Ecto neural progenitor cell (in vitro differentiated cells): Measurements from ENCODE around the gene WNT9B.
"Not testable (repeated sequence)": the region's sequence is repeated elsewhere in the genome, so short reads cannot be mapped to it uniquely, and the experiment has no call there.

ENCODE experiments used
- DNase-seq: peaks from one replicate; pipeline ENCODE4 v3.0.0-alpha.2; 2018; ENCODE audit warnings: low spot score

The WNT9B gene

GRCh38 chr17:46822388-46822921 lies 28.9 kb upstream of the WNT9B start:
- DNase-seq = no peak

- DNase-seq = no peak
These were observed 27.7 kb upstream of the WNT9B start for GRCh38 chr17:46823657-46824056.

GRCh38 chr17:46826116-46826515 lies 25.3 kb upstream of the WNT9B start:
- DNase-seq = no peak

GRCh38 chr17:46827274-46827673 lies 24.1 kb upstream of the WNT9B start:
- no peak for DNase-seq

- DNase-seq = no peak
These were observed 19.6 kb upstream of the WNT9B start for GRCh38 chr17:46831573-46832330.

- DNase-seq = peak; percentile 90
These were observed 19.0 kb upstream of the WNT9B start for GRCh38 chr17:46832331-46832821.

GRCh38 chr17:46832945-46833839 lies 18.2 kb upstream of the WNT9B start:
- DNase-seq = peak; percentile 65

GRCh38 chr17:46833840-46834208 lies 17.6 kb upstream of the WNT9B start:
- DNase-seq = no peak

- DNase-seq = no peak
These were observed 16.5 kb upstream of the WNT9B start for GRCh38 chr17:46834846-46835245.

- no peak for DNase-seq
These were observed 14.9 kb upstream of the WNT9B start for GRCh38 chr17:46836500-46836899.

GRCh38 chr17:46837521-46837920 lies 13.9 kb upstream of the WNT9B start:
- no peak for DNase-seq

- DNase-seq = no peak
These were observed 12.2 kb upstream of the WNT9B start for GRCh38 chr17:46839211-46839610.

GRCh38 chr17:46840596-46840995 lies 10.8 kb upstream of the WNT9B start:
- not testable (repeated sequence) for DNase-seq

- peak; percentile 87 for DNase-seq
These were observed 9.6 kb upstream of the WNT9B start for GRCh38 chr17:46841561-46842379.

GRCh38 chr17:46842835-46843234 lies 8.5 kb upstream of the WNT9B start:
- DNase-seq = no peak

GRCh38 chr17:46847204-46848191 lies 3.9 kb upstream of the WNT9B start:
- DNase-seq = no peak

GRCh38 chr17:46848534-46848933 lies 2.8 kb upstream of the WNT9B start:
- no peak for DNase-seq

GRCh38 chr17:46850688-46851028 lies 725 bp upstream of the WNT9B start:
- DNase-seq = no peak

- DNase-seq = no peak
These were observed 2.6 kb downstream of the WNT9B start for GRCh38 chr17:46853896-46854444.

- no peak for DNase-seq
These were observed 3.1 kb downstream of the WNT9B start for GRCh38 chr17:46854515-46854914.

- DNase-seq = no peak
These were observed 3.6 kb downstream of the WNT9B start for GRCh38 chr17:46854948-46855347.
